GM12878 (cell line): ENCODE data around the gene CCS.

ENCODE experiments used
- ETV6 ChIP-seq, 2 experiments: fragments of 450-650 bp in 1 of 2; IDR thresholded peaks in 1 of 2; conservative IDR thresholded peaks in 1 of 2; 2 replicates each; pipeline ENCODE4 v1.6.1; 2014; ENCODE audit warnings: antibody characterized with exemption in 1 of 2, borderline replicate concordance in 1 of 2, low read depth in 1 of 2, mild to moderate bottlenecking in 1 of 2, moderate library complexity in 1 of 2
- POLR2AphosphoS5 ChIP-seq: IDR thresholded peaks from 2 replicates; pipeline ENCODE4 v1.6.1; 2011; ENCODE audit warnings: mild to moderate bottlenecking, low read length, inconsistent platforms
- RAD51 ChIP-seq: fragments of 450-650 bp; IDR thresholded peaks from 2 replicates; pipeline ENCODE4 v1.6.1; 2016; ENCODE audit warnings: moderate library complexity, mild to moderate bottlenecking, inconsistent platforms
- SIN3A ChIP-seq: IDR thresholded peaks from 2 replicates; pipeline ENCODE4 v1.6.1; 2012; ENCODE audit warnings: low read depth, low read length, improper control_type of control experiment
- SREBF1 ChIP-seq: IDR thresholded peaks from 2 replicates; pipeline ENCODE4 v1.6.1; 2012; ENCODE audit warnings: mild to moderate bottlenecking, low read length
- TF ChIP-seq, protein P1 (sequence below), 3 experiments: IDR thresholded peaks in 2 of 3; conservative IDR thresholded peaks in 1 of 3; 2 replicates each; pipeline ENCODE4 v1.5.1; 2011; ENCODE audit warnings: low read depth in 3 of 3, low read length in 3 of 3, mild to moderate bottlenecking in 3 of 3, control low read depth in 2 of 3, moderate library complexity in 2 of 3, inconsistent platforms in 1 of 3, mixed read lengths in 1 of 3; ENCODE audit not compliant: control insufficient read depth in 2 of 3, insufficient read depth in 1 of 3; ENCODE audit errors: extremely low read depth in 1 of 3
- TF ChIP-seq, protein P2 (sequence below): IDR thresholded peaks from 2 replicates; pipeline ENCODE4 v1.6.1; 2012; ENCODE audit warnings: low read depth, low read length, improper control_type of control experiment

DNA sequence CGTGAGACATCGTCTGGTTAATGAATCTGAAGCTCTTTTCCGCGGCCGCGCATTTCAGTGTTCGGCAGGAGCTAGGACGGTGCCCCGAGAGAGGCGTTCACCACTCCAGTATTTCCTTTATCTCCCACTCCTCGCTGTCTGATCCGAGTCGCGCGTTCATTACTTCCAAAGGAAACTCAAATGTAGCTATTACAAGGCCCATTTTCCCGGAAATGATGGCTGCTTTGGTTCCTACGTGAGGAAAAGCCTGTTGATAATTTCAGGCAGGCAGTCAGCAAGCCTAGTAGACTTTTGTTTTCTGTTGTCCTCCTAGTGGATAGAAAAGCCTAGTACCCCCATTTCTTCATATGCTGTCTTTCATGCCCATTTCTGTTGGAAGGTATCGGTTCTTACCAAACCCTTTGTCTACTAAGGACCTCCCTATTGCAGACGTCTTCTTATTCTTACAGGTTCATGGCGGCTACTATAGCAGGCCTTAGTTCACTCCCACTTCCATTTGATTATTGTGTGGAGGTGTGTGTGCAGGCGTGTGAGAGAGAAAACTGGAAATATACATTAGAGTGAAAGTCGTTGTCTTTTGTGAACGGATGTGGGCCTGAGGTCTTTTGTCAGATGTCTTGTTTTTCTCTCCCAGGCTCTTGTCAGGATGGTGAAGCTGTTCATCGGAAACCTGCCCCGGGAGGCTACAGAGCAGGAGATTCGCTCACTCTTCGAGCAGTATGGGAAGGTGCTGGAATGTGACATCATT is 46.3 kb downstream of the CCS start:
- TF ChIP-seq, protein P1, sequence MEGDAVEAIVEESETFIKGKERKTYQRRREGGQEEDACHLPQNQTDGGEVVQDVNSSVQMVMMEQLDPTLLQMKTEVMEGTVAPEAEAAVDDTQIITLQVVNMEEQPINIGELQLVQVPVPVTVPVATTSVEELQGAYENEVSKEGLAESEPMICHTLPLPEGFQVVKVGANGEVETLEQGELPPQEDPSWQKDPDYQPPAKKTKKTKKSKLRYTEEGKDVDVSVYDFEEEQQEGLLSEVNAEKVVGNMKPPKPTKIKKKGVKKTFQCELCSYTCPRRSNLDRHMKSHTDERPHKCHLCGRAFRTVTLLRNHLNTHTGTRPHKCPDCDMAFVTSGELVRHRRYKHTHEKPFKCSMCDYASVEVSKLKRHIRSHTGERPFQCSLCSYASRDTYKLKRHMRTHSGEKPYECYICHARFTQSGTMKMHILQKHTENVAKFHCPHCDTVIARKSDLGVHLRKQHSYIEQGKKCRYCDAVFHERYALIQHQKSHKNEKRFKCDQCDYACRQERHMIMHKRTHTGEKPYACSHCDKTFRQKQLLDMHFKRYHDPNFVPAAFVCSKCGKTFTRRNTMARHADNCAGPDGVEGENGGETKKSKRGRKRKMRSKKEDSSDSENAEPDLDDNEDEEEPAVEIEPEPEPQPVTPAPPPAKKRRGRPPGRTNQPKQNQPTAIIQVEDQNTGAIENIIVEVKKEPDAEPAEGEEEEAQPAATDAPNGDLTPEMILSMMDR (IDR thresholded peaks at IDR 0.05 in 2 of 3, conservative IDR thresholded peaks at IDR 0.05 in 1 of 3; ENCODE audit: control insufficient read depth in 2 of 3, extremely low read depth in 1 of 3, insufficient read depth in 1 of 3, low read depth in 3 of 3, low read length in 3 of 3), result 0 out of 6 replicates have a peak, but pooled peaks of 1 of the 3 experiments have one; percentile 9
- no peak for TF ChIP-seq SIN3A
- TF ChIP-seq RAD51, result no peak
- TF ChIP-seq ETV6 (conservative IDR thresholded peaks at IDR 0.05 in 1 of 2, IDR thresholded peaks at IDR 0.05 in 1 of 2; ENCODE audit: borderline replicate concordance in 1 of 2, low read depth in 1 of 2), result no peak; a peak in 1 of 4 replicates
- no peak for TF ChIP-seq SREBF1
- TF ChIP-seq POLR2AphosphoS5, result no peak
- TF ChIP-seq, protein P2, sequence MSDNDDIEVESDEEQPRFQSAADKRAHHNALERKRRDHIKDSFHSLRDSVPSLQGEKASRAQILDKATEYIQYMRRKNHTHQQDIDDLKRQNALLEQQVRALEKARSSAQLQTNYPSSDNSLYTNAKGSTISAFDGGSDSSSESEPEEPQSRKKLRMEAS, result no peak
